HUES6 (cell line): ENCODE measurements around the gene FUT1.
"Not testable (repeated sequence)": the region's sequence is repeated elsewhere in the genome, so short reads cannot be mapped to it uniquely, and the experiment has no call there.

Source experiments
- H3K27ac ChIP-seq: 2 replicates; pipeline ENCODE4 v1.7.0; 2013; ENCODE audit warnings: low read depth, mild to moderate bottlenecking, low read length, inconsistent platforms
- H3K27me3 ChIP-seq: 2 replicates; pipeline ENCODE4 v1.6.1; 2013; ENCODE audit warnings: low read length; ENCODE audit not compliant: control insufficient read depth, insufficient read depth
- H3K36me3 ChIP-seq: 2 replicates; pipeline ENCODE4 v1.6.1; 2013; ENCODE audit warnings: low read length; ENCODE audit not compliant: control insufficient read depth, insufficient read depth
- H3K4me1 ChIP-seq: 2 replicates; pipeline ENCODE4 v1.6.1; 2013; ENCODE audit warnings: low read length; ENCODE audit not compliant: control insufficient read depth, insufficient read depth
- H3K4me3 ChIP-seq: 2 replicates; pipeline ENCODE4 v1.5.1; 2013; ENCODE audit warnings: low read depth, low read length
- H3K9ac ChIP-seq: one replicate; pipeline ENCODE4 v1.6.1; 2013; ENCODE audit warnings: mild to moderate bottlenecking, low read length
- H3K9me3 ChIP-seq: 2 replicates; pipeline ENCODE4 v1.6.1; 2013; ENCODE audit warnings: low read depth, low read length; ENCODE audit not compliant: control insufficient read depth, insufficient read depth

Gene FUT1

DNA sequence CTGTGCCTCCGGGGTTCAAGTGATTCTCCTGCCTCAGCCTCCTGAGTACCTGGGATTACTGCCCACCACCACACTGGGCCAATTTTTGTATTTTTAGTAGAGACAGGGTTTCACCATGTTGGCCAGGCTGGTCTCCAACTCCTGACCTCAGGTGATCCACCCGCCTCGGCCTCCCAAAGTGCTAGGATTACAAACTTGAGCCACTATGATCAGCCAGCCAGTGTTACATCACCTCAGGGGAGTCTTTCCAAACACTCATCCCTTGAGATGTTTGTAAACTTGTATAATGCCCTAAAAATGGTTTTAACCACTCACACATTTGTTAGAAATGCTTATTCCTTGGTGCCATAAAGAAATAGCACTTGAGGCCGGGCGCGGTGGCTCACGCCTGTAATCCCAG is 34.0 kb upstream of the FUT1 start:
- H3K4me3 ChIP-seq, H3K27ac ChIP-seq, H3K4me1 ChIP-seq, H3K27me3 ChIP-seq, H3K36me3 ChIP-seq, H3K9ac ChIP-seq, H3K9me3 ChIP-seq: not testable (repeated sequence)

- no peak overlapping the region for H3K9ac ChIP-seq
- H3K4me1 ChIP-seq = no peaks in the 10 kb centered on the region
- H3K4me3 ChIP-seq = no peak overlapping the region
- H3K36me3 ChIP-seq = no peaks in the 10 kb centered on the region
- H3K27ac ChIP-seq = no peak overlapping the region
- no peaks in the 10 kb centered on the region for H3K27me3 ChIP-seq
- H3K9me3 ChIP-seq = no peaks in the 10 kb centered on the region
Measured at GRCh38 chr19:48784527-48784926, 32.1 kb upstream of the FUT1 start.

DNA sequence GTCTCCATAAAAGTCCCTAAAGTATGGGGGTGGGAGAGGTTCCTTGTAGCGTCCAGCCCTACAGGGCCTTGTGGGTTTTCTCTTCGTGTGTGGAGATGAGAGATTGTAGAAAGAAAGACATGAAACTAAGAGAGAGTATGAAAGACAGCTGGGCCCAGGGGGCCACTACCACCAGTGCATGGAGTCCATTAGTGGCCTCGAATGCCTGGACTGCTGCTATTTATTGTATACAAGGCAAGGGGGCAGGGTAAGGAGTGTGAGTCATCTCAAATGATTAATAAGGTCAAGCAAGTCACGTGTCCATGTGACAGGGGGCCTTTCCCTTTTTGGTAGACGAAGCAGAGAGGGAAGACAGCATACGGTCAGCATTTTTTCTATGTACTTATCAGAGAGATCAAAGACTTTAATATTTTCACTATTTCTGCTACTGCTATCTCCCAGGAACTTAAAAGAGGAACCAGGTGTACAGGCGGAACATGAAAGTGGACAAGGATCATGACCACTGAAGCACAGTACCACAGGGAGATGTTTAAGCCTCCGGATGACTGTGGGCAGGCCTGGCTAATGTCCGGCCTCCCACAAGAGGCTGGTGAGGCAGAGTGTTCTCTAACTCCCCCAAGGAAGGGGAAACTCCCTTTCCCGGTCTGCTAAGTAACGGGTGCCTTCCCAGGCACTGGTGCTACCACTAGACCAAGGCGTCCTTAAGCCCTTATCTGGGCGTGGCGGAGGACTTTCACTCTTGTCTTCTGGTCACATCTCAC is 28.4 kb upstream of the FUT1 start:
- H3K9ac ChIP-seq = no peak overlapping the region

DNA sequence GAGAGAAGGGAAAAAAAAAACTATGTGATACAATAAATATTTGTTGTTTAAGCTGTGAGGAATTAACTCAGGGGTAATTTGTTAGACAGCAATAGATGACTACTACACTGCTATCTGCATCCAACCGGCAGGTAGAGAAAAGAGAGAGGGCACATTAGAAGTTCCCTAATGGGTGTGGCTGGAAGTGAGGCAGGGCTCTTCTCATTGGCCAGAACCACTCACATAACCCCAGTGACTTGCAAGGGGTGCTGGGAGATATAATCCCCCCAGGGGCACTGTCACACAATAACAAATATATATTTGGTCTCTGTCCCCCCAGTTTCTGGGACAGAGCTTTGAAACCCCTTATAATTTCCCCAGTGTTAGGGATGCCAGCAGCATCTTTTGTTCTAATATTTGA is 27.2 kb upstream of the FUT1 start:
- Histone ChIP-seq H3K27me3 (no peaks in the 10 kb centered on the region), H3K27ac (no peak overlapping the region), H3K9me3 (no peaks in the 10 kb centered on the region; the same call in 1 of the 2 replicates), H3K4me3 (no peak overlapping the region), H3K36me3 (no peaks in the 10 kb centered on the region), H3K9ac (no peak overlapping the region), H3K4me1 (no peaks in the 10 kb centered on the region)

More for the DNA sequence above, 28.4 kb upstream of the FUT1 start:
- no peak overlapping the region for H3K4me3 ChIP-seq
- no peak overlapping the region for H3K27ac ChIP-seq
- no peaks in the 10 kb centered on the region for H3K4me1 ChIP-seq
- no peaks in the 10 kb centered on the region; the same call in 1 of the 2 replicates for H3K9me3 ChIP-seq
- H3K36me3 ChIP-seq = no peaks in the 10 kb centered on the region
- H3K27me3 ChIP-seq = no peaks in the 10 kb centered on the region

DNA sequence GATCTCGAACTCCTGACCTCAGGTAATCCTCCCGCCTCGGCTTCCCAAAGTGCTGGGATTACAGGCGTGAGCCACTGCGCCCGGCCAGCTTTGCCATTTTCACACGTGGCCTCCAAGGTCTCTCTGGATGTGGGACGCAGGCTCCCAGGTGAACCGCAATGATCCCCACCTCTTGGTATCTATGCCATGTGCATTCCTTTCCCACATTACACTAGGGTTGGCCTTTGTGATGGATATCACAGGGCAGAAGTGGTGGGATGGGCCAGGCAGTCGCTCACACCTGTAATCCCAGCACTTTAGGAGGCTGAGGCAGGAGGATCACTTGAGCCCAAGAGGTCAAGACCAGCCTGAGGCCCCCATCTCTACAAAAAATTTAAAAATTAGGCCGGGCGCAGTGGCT is 25.3 kb upstream of the FUT1 start:
- Histone ChIP-seq H3K27ac (no peak overlapping the region), H3K36me3 (no peaks in the 10 kb centered on the region), H3K9ac (no peak overlapping the region), H3K4me3 (no peak overlapping the region), H3K27me3 (no peaks in the 10 kb centered on the region), H3K4me1 (no peaks in the 10 kb centered on the region), H3K9me3 (no peaks in the 10 kb centered on the region; the same call in 1 of the 2 replicates)

GRCh38 chr19:48777139-48777538 is 24.7 kb upstream of the FUT1 start:
- H3K27ac ChIP-seq = no peak overlapping the region
- no peaks in the 10 kb centered on the region; the same call in 1 of the 2 replicates for H3K9me3 ChIP-seq
- no peak overlapping the region for H3K9ac ChIP-seq
- no peak overlapping the region for H3K4me3 ChIP-seq
- H3K4me1 ChIP-seq = no peaks in the 10 kb centered on the region
- no peaks in the 10 kb centered on the region for H3K27me3 ChIP-seq
- no peaks in the 10 kb centered on the region for H3K36me3 ChIP-seq

DNA sequence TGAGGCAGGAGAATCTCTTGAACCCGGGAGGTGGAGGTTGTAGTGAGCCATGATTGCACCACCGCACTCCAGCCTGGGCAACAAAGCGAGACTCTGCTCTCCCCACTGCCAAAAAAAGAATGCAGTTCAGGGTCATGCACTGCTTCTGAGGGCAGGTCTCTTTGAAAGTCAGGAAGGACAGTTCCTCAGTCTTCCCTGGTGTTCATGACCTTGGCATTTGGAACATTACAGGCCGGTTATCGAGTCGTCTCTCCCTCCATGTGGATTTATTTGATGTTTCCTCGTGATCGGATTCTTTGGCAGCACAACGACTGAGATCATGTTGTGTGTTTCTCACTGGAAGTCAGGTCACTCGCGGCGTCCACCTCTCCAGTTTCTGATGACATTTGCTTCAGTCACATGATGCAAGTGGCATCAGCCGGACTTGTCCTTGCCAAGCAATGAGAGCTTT is 20.1 kb upstream of the FUT1 start:
- Histone ChIP-seq H3K36me3 (no peaks in the 10 kb centered on the region), H3K9me3 (no peaks in the 10 kb centered on the region), H3K4me3 (no peak overlapping the region), H3K27ac (no peak overlapping the region), H3K9ac (no peak overlapping the region), H3K4me1 (no peaks in the 10 kb centered on the region), H3K27me3 (no peaks in the 10 kb centered on the region)

- H3K9ac ChIP-seq = no peak overlapping the region
- H3K27ac ChIP-seq = no peak overlapping the region
- H3K27me3 ChIP-seq = no peaks in the 10 kb centered on the region
- no peaks in the 10 kb centered on the region for H3K4me1 ChIP-seq
- H3K36me3 ChIP-seq = no peaks in the 10 kb centered on the region
- no peaks in the 10 kb centered on the region for H3K9me3 ChIP-seq
- H3K4me3 ChIP-seq = no peak overlapping the region
Measured at GRCh38 chr19:48770734-48771472, 18.5 kb upstream of the FUT1 start.

DNA sequence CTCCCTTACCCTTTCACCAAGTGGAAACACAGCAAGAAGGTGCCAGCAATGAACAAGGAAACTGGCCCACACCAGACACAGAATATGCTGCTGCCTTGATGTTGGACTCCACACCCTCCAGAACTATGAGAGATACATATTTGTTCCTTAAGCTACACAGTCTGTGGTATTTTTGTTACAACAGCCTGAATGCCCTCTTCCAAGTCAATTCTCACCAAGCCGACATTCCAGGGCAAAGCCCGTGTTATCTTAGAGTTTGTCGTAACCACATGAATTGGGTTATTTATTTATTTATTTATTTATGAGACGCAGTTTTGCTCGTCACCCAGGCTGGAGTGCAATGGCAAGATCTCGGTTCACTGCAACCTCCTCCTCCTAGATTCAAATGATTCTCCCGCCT is 17.8 kb upstream of the FUT1 start:
- Histone ChIP-seq H3K9me3 (no peaks in the 10 kb centered on the region), H3K4me1 (no peaks in the 10 kb centered on the region), H3K27ac (no peak overlapping the region), H3K36me3 (no peaks in the 10 kb centered on the region), H3K9ac (no peak overlapping the region), H3K27me3 (no peaks in the 10 kb centered on the region), H3K4me3 (no peak overlapping the region)

DNA sequence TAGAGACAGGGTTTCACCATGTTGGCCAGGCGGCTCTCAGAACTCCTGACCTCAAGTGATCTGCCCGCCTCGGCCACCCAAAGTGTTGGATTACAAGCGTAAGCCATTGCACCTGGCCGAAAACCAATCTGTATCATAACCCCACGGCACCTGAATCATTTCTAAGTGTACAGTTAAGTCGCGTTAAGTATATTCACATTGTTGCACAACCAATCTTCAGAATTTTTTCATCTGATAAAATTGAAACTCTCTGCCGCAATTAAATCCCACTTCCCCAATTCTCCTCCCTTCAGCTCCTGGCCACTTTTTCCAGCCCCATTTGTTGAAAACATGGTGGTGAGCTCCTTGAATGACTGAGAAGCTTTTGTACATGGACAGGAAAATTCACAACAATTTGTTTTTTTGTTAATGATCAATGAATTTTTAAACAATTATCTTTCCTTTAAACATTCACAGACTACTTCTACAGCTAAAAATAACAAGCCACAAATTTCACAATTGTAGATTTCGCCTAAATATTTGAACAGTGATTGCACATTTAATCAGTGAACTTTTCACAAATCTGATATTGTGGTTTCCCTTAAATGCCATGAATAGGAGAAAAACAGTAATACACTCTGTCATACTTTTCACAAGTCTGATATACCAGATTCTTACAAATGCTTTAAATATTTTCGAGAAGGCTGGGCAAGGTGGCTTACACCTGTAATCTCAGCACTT is 16.7 kb upstream of the FUT1 start:
- Histone ChIP-seq H3K9me3 (no peaks in the 10 kb centered on the region), H3K27me3 (no peaks in the 10 kb centered on the region), H3K36me3 (no peaks in the 10 kb centered on the region), H3K4me1 (no peaks in the 10 kb centered on the region), H3K27ac (no peak overlapping the region), H3K4me3 (no peak overlapping the region), H3K9ac (no peak overlapping the region)
